ENCODE data around the gene RAB29. TPM values are rescaled to one million over a fixed set of nuclear protein-coding genes. Genes with fewer than 3 reads are reported as not detected.
A peak's percentile ranks its signal among the peaks of the same experiment; 100 is the strongest.

Gene RAB29
- total RNA-seq, 4 donors from 2014 or later, result 8.4 to 13.8 (median 10.7) TPM

- intact Hi-C loops (cut with DNase I; ENCODE audit: low total_unique reads), result loop anchor here (2.0 kb wide), 1 partner anchor 30 kb away; the partner anchor contains the start of gene SLC41A1
- DNase-seq, result no peak
- no peak overlapping the region for H3K4me3 ChIP-seq
- no peak for ATAC-seq
- peak overlapping the region; percentile 70 to 84 (median 80) for H3K27ac ChIP-seq
- TF ChIP-seq POLR2A (IDR thresholded peaks at IDR 0.05), result no peak
- no peak for TF ChIP-seq CTCF (IDR thresholded peaks at IDR 0.05 in 4 of 5, conservative IDR thresholded peaks at IDR 0.05 in 1 of 5)
- in situ Hi-C loops (cut with MboI; ENCODE audit: low sequenced_read_pairs in 4 of 4), result loop anchor here in 2 of 4 donors (25.0 kb wide), 2 partner anchors 129 to 329 kb away; partner anchors contain the start of gene AVPR1B (in 1 of the 2)
- H3K27me3 ChIP-seq, result no peaks in the 10 kb centered on the region
- H3K4me1 ChIP-seq, result peaks cover 15 to 23% of the 10 kb centered on the region in 2 donors
- H3K9me3 ChIP-seq, result no peaks in the 10 kb centered on the region
- H3K36me3 ChIP-seq, result no peaks in the 10 kb centered on the region
Observed at GRCh38 chr1:205782627-205783432, 7.5 kb upstream of the RAB29 start.

GRCh38 chr1:205780335-205780734, 5.1 kb upstream of the RAB29 start:
- in situ Hi-C loops (cut with MboI; ENCODE audit: low sequenced_read_pairs in 4 of 4), result loop anchor here in 2 of 4 donors (25.0 kb wide), 2 partner anchors 132 to 332 kb away; partner anchors contain the start of gene AVPR1B (in 1 of the 2)
- TF ChIP-seq POLR2A (IDR thresholded peaks at IDR 0.05), result no peak
- no peak for TF ChIP-seq CTCF (IDR thresholded peaks at IDR 0.05 in 4 of 5, conservative IDR thresholded peaks at IDR 0.05 in 1 of 5)

GRCh38 chr1:205777994-205778393, 2.7 kb upstream of the RAB29 start:
- Histone ChIP-seq H3K27ac (no peak overlapping the region), H3K36me3 (no peaks in the 10 kb centered on the region), H3K4me1 (peaks cover 4 to 13% of the 10 kb centered on the region in 2 donors), H3K9me3 (no peaks in the 10 kb centered on the region), H3K4me3 (no peak overlapping the region), H3K27me3 (no peaks in the 10 kb centered on the region)
- ATAC-seq (no peak), DNase-seq (no peak)
- in situ Hi-C loops (cut with MboI; ENCODE audit: low sequenced_read_pairs in 4 of 4) (loop anchor here in 2 of 4 donors (25.0 kb wide), 2 partner anchors 134 to 334 kb away; partner anchors contain the start of gene AVPR1B (in 1 of the 2)), intact Hi-C loops (cut with DNase I; ENCODE audit: low total_unique reads) (no loop called here)
- TF ChIP-seq POLR2A (IDR thresholded peaks at IDR 0.05) (no peak), CTCF (IDR thresholded peaks at IDR 0.05 in 4 of 5, conservative IDR thresholded peaks at IDR 0.05 in 1 of 5) (no peak)

More at GRCh38 chr1:205780335-205780734, 5.1 kb upstream of the RAB29 start:
- peaks cover 15 to 23% of the 10 kb centered on the region in 2 donors for H3K4me1 ChIP-seq
- ATAC-seq (no peak), DNase-seq (no peak)
- H3K27ac ChIP-seq, result no peak overlapping the region
- H3K9me3 ChIP-seq, result no peaks in the 10 kb centered on the region
- H3K4me3 ChIP-seq, result no peak overlapping the region
- H3K36me3 ChIP-seq, result no peaks in the 10 kb centered on the region
- no peaks in the 10 kb centered on the region for H3K27me3 ChIP-seq
- intact Hi-C loops (cut with DNase I; ENCODE audit: low total_unique reads), result no loop called here

GRCh38 chr1:205775717-205776056, 405 bp upstream of the RAB29 start:
- no peaks in the 10 kb centered on the region for H3K27me3 ChIP-seq
- in situ Hi-C loops (cut with MboI; ENCODE audit: low sequenced_read_pairs in 4 of 4) (loop anchor here in 2 of 4 donors (25.0 kb wide), 2 partner anchors 137 to 337 kb away; partner anchors contain the start of gene AVPR1B (in 1 of the 2)), intact Hi-C loops (cut with DNase I; ENCODE audit: low total_unique reads) (no loop called here)
- H3K27ac ChIP-seq, result peak overlapping the region; percentile 65 to 77 (median 73)
- H3K4me3 ChIP-seq, result peak overlapping the region; percentile 81 to 90 (median 85)
- peak; percentile 55 to 57 for ATAC-seq
- peaks cover 3 to 9% of the 10 kb centered on the region in 2 donors for H3K4me1 ChIP-seq
- H3K36me3 ChIP-seq, result peaks cover 0 to 3% of the 10 kb centered on the region in 2 donors
- no peaks in the 10 kb centered on the region for H3K9me3 ChIP-seq
- no peak for DNase-seq
- TF ChIP-seq POLR2A (IDR thresholded peaks at IDR 0.05) (no peak), CTCF (IDR thresholded peaks at IDR 0.05 in 4 of 5, conservative IDR thresholded peaks at IDR 0.05 in 1 of 5) (no peak)

Measured in gastrocnemius medialis (tissue), 4 donors.